ENCODE data around the gene MON1B. TPM values are rescaled to one million over a fixed set of nuclear protein-coding genes. Genes with fewer than 3 reads are reported as not detected.

MON1B gene
- total RNA-seq, 1 donor from 2014 or later: 2.1 TPM

DNA sequence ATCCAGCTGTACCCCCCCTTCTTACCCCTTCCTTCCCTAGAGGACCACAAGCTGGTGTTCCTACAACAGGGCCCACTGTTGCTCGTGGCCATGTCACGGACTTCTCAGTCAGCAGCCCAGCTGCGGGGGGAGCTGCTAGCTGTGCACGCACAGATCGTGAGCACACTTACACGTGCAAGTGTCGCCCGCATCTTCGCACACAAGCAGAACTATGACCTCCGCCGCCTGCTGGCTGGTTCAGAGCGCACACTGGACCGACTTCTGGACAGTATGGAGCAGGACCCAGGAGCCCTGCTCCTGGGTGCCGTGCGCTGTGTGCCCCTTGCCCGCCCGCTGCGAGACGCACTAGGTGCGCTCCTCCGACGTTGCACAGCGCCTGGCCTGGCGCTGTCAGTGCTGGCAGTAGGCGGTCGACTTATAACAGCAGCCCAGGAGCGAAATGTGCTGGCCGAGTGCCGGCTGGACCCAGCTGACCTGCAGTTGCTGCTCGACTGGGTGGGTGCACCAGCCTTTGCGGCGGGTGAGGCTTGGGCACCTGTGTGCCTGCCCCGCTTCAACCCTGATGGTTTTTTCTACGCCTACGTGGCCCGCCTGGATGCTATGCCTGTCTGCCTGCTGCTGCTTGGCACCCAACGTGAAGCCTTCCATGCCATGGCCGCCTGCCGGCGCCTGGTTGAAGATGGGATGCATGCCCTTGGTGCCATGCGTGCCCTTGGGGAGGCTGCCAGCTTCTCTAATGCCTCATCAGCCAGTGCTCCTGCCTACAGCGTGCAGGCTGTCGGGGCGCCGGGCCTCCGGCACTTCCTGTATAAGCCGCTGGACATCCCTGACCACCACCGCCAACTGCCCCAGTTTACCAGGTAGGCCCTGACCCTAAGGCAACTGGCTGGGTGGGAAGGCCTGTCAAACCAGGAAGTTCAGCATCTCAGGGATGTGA lies 3.6 kb downstream of the MON1B start:
- Histone ChIP-seq H3K4me3 (ENCODE audit: low read length in 3 of 3) (no peak overlapping the region), H3K27ac (ENCODE audit: low read depth, low read length) (no peak overlapping the region), H3K4me1 (ENCODE audit: control insufficient read depth in 3 of 3, insufficient read depth in 3 of 3, low read length in 3 of 3) (peaks cover 8 to 23% (median 12%) of the 10 kb centered on the region in 3 donors), H3K9ac (ENCODE audit: low read depth in 1 of 3, low read length in 3 of 3) (no peak overlapping the region), H3K27me3 (ENCODE audit: control insufficient read depth in 3 of 3, insufficient read depth in 3 of 3, low read length in 3 of 3) (no peaks in the 10 kb centered on the region), H3K9me3 (ENCODE audit: control insufficient read depth in 3 of 3, low read length in 3 of 3) (no peaks in the 10 kb centered on the region), H3K36me3 (ENCODE audit: control insufficient read depth in 3 of 3, insufficient read depth in 3 of 3, low read length in 3 of 3) (peaks cover 44 to 61% (median 52%) of the 10 kb centered on the region in 3 donors)

DNA sequence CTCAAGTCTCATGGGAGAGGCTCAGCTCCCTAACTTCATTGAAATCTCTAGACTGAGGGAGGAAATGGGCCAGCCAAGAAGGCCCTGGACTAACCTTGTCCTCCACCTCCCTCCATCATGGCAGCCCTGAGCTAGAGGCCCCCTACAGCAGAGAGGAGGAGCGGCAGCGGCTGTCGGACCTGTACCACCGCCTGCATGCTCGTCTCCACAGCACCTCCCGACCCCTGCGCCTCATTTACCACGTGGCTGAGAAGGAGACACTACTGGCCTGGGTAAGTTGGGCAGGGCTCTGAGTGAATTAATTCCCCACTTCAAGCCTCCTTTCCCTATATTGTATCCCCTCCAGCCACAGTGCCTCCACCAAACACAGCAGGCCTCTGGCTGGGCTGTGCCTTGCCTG lies 4.4 kb downstream of the MON1B start:
- no peaks in the 10 kb centered on the region for H3K27me3 ChIP-seq (ENCODE audit: control insufficient read depth in 3 of 3, insufficient read depth in 3 of 3, low read length in 3 of 3)
- no peaks in the 10 kb centered on the region for H3K9me3 ChIP-seq (ENCODE audit: control insufficient read depth in 3 of 3, low read length in 3 of 3)
- peaks cover 46 to 61% (median 52%) of the 10 kb centered on the region in 3 donors for H3K36me3 ChIP-seq (ENCODE audit: control insufficient read depth in 3 of 3, insufficient read depth in 3 of 3, low read length in 3 of 3)
- H3K27ac ChIP-seq (ENCODE audit: low read depth, low read length): no peak overlapping the region
- H3K4me1 ChIP-seq (ENCODE audit: control insufficient read depth in 3 of 3, insufficient read depth in 3 of 3, low read length in 3 of 3): peaks cover 7 to 18% (median 9%) of the 10 kb centered on the region in 3 donors
- H3K9ac ChIP-seq (ENCODE audit: low read depth in 1 of 3, low read length in 3 of 3): no peak overlapping the region
- H3K4me3 ChIP-seq (ENCODE audit: low read length in 3 of 3): no peak overlapping the region

DNA sequence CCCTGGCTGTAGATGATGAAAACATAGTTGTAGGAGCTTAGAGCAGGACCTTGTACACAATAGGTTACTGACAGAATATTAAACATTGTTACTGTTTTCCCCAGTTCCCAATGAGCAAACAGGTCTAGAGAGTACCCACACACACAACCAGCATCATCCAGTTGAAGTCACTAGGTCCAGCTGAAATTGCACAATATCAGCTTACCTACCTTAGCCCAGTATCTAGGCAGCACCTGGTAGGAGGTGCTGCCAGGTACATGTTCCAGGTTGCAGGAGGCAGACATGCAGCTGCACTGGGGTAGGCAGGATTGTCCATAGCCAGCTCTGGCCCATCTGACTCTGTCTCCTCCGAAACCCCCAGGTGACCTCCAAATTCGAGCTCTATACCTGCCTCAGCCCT lies 6.8 kb downstream of the MON1B start:
- Histone ChIP-seq H3K4me3 (ENCODE audit: low read length in 3 of 3) (no peak overlapping the region), H3K9ac (ENCODE audit: low read depth in 1 of 3, low read length in 3 of 3) (no peak overlapping the region), H3K9me3 (ENCODE audit: control insufficient read depth in 3 of 3, low read length in 3 of 3) (no peaks in the 10 kb centered on the region), H3K27me3 (ENCODE audit: control insufficient read depth in 3 of 3, insufficient read depth in 3 of 3, low read length in 3 of 3) (no peaks in the 10 kb centered on the region), H3K27ac (ENCODE audit: low read depth, low read length) (no peak overlapping the region), H3K4me1 (ENCODE audit: control insufficient read depth in 3 of 3, insufficient read depth in 3 of 3, low read length in 3 of 3) (peaks cover 0 to under 1% (median 0%) of the 10 kb centered on the region in 3 donors), H3K36me3 (ENCODE audit: control insufficient read depth in 3 of 3, insufficient read depth in 3 of 3, low read length in 3 of 3) (peaks cover 46 to 56% (median 52%) of the 10 kb centered on the region in 3 donors)

DNA sequence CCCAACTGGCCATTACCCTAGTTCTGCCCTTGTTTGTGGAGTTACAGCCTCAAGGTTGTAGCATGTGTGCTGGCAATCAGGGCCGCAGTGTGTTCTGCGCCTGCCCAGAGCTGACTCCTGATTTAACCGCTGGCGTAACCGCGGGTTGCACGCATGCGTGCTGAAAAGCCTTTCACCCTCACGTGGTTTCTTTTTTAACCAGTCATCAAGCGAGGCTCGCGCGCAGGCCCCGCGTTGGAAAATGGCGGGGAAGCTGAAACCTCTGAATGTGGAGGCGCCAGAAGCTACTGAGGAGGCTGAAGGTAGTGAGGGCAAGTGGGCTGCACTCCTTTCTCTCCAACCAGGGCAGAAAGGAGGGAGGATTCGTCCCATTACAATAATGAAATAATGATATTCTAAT lies 8.2 kb downstream of the MON1B start, which contains the start of gene SYCE1L:
SYCE1L (plus strand) TSS at position 198 of the 400 bp plus-strand sequence; CDS start at position 242, 44 bp downstream.
- H3K9ac ChIP-seq (ENCODE audit: low read depth in 1 of 3, low read length in 3 of 3): no peak within 1 kb of the TSS
- peaks cover 36 to 45% (median 37%) of the 10 kb centered on the region in 3 donors for H3K36me3 ChIP-seq (ENCODE audit: control insufficient read depth in 3 of 3, insufficient read depth in 3 of 3, low read length in 3 of 3)
- no peak within 1 kb of the TSS for H3K27ac ChIP-seq (ENCODE audit: low read depth, low read length)
- no peak within 1 kb of the TSS for H3K4me3 ChIP-seq (ENCODE audit: low read length in 3 of 3)
- H3K4me1 ChIP-seq (ENCODE audit: control insufficient read depth in 3 of 3, insufficient read depth in 3 of 3, low read length in 3 of 3): no peaks in the 10 kb centered on the region
- no peaks in the 10 kb centered on the region for H3K27me3 ChIP-seq (ENCODE audit: control insufficient read depth in 3 of 3, insufficient read depth in 3 of 3, low read length in 3 of 3)
- no peaks in the 10 kb centered on the region for H3K9me3 ChIP-seq (ENCODE audit: control insufficient read depth in 3 of 3, low read length in 3 of 3)

DNA sequence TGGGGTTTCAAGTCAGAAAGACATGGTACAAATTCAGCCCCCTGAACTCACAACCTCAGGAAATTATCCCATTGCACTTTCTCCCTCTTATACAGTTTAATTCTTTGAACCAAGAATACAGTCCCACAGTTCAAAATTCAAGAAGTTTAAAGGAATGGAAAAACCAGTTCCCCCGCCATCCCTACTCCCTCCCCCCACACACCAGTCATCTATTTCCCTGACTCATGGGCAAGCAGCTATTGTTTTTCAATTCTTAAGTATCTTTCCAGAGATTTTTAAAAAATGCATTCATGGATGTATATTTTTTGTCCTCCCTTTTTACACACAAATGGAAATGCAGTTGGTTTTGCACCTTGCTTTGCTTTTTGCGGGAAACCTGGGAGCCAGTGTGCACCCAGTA lies 15.5 kb downstream of the MON1B start:
- H3K36me3 ChIP-seq (ENCODE audit: control insufficient read depth in 3 of 3, insufficient read depth in 3 of 3, low read length in 3 of 3): no peaks in the 10 kb centered on the region
- H3K27ac ChIP-seq (ENCODE audit: low read depth, low read length): no peak overlapping the region

DNA sequence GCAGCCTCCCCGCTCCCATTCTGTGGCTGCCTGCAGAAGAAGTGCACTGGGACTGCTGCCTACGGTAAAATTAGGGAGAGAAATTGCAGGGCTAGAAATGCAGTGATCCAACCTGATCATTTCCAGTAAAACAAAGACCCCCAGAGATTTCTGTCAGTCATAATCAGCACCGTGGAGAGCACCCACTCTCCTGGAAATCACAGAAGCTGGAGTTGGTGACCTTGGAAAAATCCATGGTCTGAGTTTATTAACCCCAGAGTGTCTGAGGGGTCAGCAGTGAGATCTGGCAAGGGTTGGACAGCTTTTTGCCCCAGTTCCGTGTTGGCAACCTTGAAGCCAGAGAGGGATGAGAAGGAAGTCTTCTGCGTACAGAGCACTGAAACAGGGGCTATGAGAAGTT lies 16.0 kb downstream of the MON1B start:
- Histone ChIP-seq H3K4me3 (ENCODE audit: low read length in 3 of 3) (no peak overlapping the region), H3K9ac (ENCODE audit: low read depth in 1 of 3, low read length in 3 of 3) (no peak overlapping the region), H3K27me3 (ENCODE audit: control insufficient read depth in 3 of 3, insufficient read depth in 3 of 3, low read length in 3 of 3) (peaks cover 12 to 17% (median 16%) of the 10 kb centered on the region in 3 donors), H3K4me1 (ENCODE audit: control insufficient read depth in 3 of 3, insufficient read depth in 3 of 3, low read length in 3 of 3) (peaks cover 0 to 5% (median 0%) of the 10 kb centered on the region in 3 donors), H3K9me3 (ENCODE audit: control insufficient read depth in 3 of 3, low read length in 3 of 3) (no peaks in the 10 kb centered on the region), H3K27ac (ENCODE audit: low read depth, low read length) (no peak overlapping the region), H3K36me3 (ENCODE audit: control insufficient read depth in 3 of 3, insufficient read depth in 3 of 3, low read length in 3 of 3) (no peaks in the 10 kb centered on the region)

More for the DNA sequence above, 15.5 kb downstream of the MON1B start:
- H3K4me3 ChIP-seq (ENCODE audit: low read length in 3 of 3): no peak overlapping the region
- peaks cover 0 to under 1% (median 0%) of the 10 kb centered on the region in 3 donors for H3K4me1 ChIP-seq (ENCODE audit: control insufficient read depth in 3 of 3, insufficient read depth in 3 of 3, low read length in 3 of 3)
- no peaks in the 10 kb centered on the region for H3K9me3 ChIP-seq (ENCODE audit: control insufficient read depth in 3 of 3, low read length in 3 of 3)
- no peak overlapping the region for H3K9ac ChIP-seq (ENCODE audit: low read depth in 1 of 3, low read length in 3 of 3)
- H3K27me3 ChIP-seq (ENCODE audit: control insufficient read depth in 3 of 3, insufficient read depth in 3 of 3, low read length in 3 of 3): peaks cover 8 to 12% (median 11%) of the 10 kb centered on the region in 3 donors

DNA sequence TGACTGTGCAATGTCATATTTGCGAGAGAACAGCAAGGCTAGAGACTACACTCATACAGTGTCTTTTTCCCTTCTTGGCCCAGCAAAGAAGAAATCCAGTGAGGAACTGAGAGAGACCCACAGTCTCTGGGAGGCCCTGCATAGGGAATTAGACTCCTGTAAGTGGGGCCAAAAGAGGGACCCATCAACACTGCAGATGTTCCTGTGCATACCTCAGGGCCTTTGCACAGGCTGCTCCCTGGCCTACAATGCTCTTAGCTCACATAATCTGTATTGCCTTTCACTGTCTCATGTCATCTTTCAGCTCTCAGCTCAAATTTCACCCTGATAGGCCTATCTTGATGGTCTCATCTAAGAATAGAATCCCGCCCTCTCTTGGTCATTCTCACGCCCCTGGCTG lies 17.4 kb downstream of the MON1B start:
- Histone ChIP-seq H3K9ac (ENCODE audit: low read depth in 1 of 3, low read length in 3 of 3) (no peak overlapping the region), H3K27me3 (ENCODE audit: control insufficient read depth in 3 of 3, insufficient read depth in 3 of 3, low read length in 3 of 3) (peaks cover 12 to 28% (median 26%) of the 10 kb centered on the region in 3 donors), H3K4me3 (ENCODE audit: low read length in 3 of 3) (no peak overlapping the region), H3K4me1 (ENCODE audit: control insufficient read depth in 3 of 3, insufficient read depth in 3 of 3, low read length in 3 of 3) (peaks cover 0 to 9% (median 4%) of the 10 kb centered on the region in 3 donors), H3K9me3 (ENCODE audit: control insufficient read depth in 3 of 3, low read length in 3 of 3) (no peaks in the 10 kb centered on the region), H3K27ac (ENCODE audit: low read depth, low read length) (no peak overlapping the region), H3K36me3 (ENCODE audit: control insufficient read depth in 3 of 3, insufficient read depth in 3 of 3, low read length in 3 of 3) (no peaks in the 10 kb centered on the region)

DNA sequence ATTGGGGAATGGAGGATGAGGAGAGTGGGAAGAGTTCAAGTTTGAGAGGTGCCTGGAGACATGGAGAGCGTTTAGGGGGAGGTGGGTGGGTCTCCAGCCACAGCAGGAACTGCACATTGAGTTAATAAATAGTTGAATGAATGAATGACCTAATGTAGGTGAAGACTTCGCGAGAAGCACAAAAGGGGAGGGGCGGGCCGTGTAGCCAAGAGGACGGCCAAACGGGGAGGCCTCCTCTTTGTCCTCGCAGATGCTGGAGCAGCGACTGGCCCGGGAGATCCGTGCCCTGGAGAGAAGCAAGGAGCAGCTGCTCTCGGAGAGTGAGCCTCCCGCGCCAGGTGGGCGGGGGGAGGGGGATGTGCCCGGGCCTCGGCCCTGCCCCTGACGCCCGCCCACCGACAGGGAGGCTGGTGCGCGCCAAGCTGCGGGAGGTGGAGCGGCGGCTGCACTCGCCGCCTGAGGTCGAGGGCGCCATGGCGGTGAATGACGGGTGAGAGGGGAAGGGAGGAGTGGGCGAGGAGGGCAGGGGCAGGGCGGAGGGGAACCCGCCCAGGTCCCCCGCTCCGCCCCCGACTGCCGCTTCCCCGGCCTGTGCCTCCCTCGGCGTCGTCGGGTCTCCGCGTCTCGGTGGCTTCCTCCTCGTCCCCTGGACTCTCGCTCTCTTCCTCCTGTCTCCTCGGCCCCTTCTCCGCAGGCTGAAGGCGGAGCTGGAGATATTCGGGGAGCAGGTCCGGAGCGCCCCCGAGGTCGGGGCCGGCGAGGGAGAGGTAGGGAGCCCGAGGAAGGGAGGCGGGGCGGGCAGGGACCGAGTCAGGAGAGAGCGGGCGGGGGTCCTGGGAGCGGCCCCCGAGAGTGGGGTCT lies 21.1 kb downstream of the MON1B start:
- Histone ChIP-seq H3K27ac (ENCODE audit: low read depth, low read length) (no peak overlapping the region), H3K4me1 (ENCODE audit: control insufficient read depth in 3 of 3, insufficient read depth in 3 of 3, low read length in 3 of 3) (peaks cover 3 to 9% (median 4%) of the 10 kb centered on the region in 3 donors), H3K27me3 (ENCODE audit: control insufficient read depth in 3 of 3, insufficient read depth in 3 of 3, low read length in 3 of 3) (peaks cover 12 to 39% (median 27%) of the 10 kb centered on the region in 3 donors), H3K9ac (ENCODE audit: low read depth in 1 of 3, low read length in 3 of 3) (peak overlapping the region in 2 of 3 donors; percentile 32 to 66), H3K36me3 (ENCODE audit: control insufficient read depth in 3 of 3, insufficient read depth in 3 of 3, low read length in 3 of 3) (no peaks in the 10 kb centered on the region), H3K4me3 (ENCODE audit: low read length in 3 of 3) (peak overlapping the region; percentile 54 to 61 (median 58)), H3K9me3 (ENCODE audit: control insufficient read depth in 3 of 3, low read length in 3 of 3) (no peaks in the 10 kb centered on the region)

DNA sequence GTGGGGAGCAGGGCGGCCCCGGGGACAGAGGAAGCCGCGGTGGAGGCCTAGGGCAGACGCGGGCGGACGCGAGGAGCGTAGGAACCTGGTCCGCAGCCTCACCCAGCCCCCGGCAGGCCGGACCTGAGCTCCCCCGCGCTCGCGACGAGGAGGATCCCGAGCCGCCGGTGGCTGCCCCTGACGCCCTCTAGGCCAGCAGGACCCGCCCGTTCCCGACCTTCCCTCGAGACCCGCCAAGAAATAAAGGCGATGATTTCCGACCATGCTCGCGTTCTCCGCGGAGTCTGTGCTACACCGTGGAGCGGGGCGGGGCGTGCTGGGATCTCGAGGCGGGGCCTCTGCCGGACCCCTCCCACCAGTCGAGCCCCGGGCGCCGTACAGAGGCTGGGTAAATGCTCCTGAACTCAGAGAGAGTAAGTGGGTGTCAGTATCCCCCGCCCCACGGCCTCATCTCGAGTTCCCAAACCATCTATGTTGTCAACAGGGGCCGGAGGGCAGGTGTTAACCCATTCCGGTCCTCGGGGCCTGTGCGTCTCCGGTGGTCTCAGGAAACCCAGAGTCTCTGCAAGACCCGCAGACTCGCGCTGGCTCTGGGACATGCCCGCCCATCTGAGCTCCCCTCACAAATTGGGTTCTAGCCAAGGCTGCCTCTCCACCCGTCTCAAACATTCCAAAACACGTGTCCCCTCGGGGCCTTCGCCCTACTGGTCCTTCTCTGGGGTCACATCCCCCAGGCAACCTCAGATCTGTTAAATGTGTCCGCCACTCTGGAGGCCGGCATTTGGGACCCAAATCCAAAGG lies 22.0 kb downstream of the MON1B start:
- Histone ChIP-seq H3K9ac (ENCODE audit: low read depth in 1 of 3, low read length in 3 of 3) (peak overlapping the region in 2 of 3 donors; percentile 32 to 66), H3K27me3 (ENCODE audit: control insufficient read depth in 3 of 3, insufficient read depth in 3 of 3, low read length in 3 of 3) (peaks cover 12 to 39% (median 27%) of the 10 kb centered on the region in 3 donors), H3K4me3 (ENCODE audit: low read length in 3 of 3) (peak overlapping the region; percentile 54 to 61 (median 58)), H3K9me3 (ENCODE audit: control insufficient read depth in 3 of 3, low read length in 3 of 3) (no peaks in the 10 kb centered on the region), H3K27ac (ENCODE audit: low read depth, low read length) (no peak overlapping the region), H3K36me3 (ENCODE audit: control insufficient read depth in 3 of 3, insufficient read depth in 3 of 3, low read length in 3 of 3) (no peaks in the 10 kb centered on the region), H3K4me1 (ENCODE audit: control insufficient read depth in 3 of 3, insufficient read depth in 3 of 3, low read length in 3 of 3) (peaks cover 3 to 9% (median 4%) of the 10 kb centered on the region in 3 donors)

Data from skeletal muscle tissue (tissue), 4 donors.